Body of pancreas (tissue), 4 donors: Measurements from ENCODE around the gene SYCP2. TPM values are rescaled to one million over a fixed set of nuclear protein-coding genes. Genes with fewer than 3 reads are reported as not detected.

Experiments
- ATAC-seq: fragments of 150-250 bp; one replicate; pipeline ENCODE4 v1.9.1; 2016
- DNase-seq, 4 donors: peaks; one replicate each; pipeline ENCODE4 v3.0.0-alpha.2; 2019
- H3K27ac ChIP-seq, 4 donors: fragments of 200-600 bp; sonication (generic); 1 replicate in 3 of 4; 2 replicates in 1 of 4; pipeline versions ENCODE4 v1.5.1 to v1.6.1; 2016 to 2019; ENCODE audit warnings: mild to moderate bottlenecking in 1 of 4, mixed read lengths in 1 of 4, moderate library complexity in 1 of 4
- H3K27me3 ChIP-seq, 2 donors: fragments of 200-600 bp; sonication (generic); one replicate each; pipeline ENCODE4 v1.6.0; 2016; ENCODE audit warnings: mild to moderate bottlenecking in 1 of 2
- H3K36me3 ChIP-seq, 2 donors: fragments of 200-600 bp; sonication (generic); replicated peaks in 1 of 2; 2 replicates each; pipeline ENCODE4 v1.5.1; 2016; ENCODE audit warnings: low read depth in 2 of 2; ENCODE audit not compliant: insufficient read depth in 1 of 2
- H3K4me1 ChIP-seq: fragments of 200-600 bp; sonication (generic); one replicate; pipeline ENCODE4 v1.6.0; 2016
- H3K4me3 ChIP-seq, 2 donors: fragments of 200-600 bp; sonication (generic); 1 replicate in 1 of 2; 2 replicates in 1 of 2; pipeline ENCODE4 v1.5.1; 2016 to 2019
- H3K9me3 ChIP-seq, 3 donors: fragments of 200-600 bp; sonication (generic); 1 replicate in 2 of 3; 2 replicates in 1 of 3; pipeline ENCODE4 v1.5.1; 2016
- CTCF ChIP-seq, 7 experiments: fragments of 450-650 bp in 4 of 7; fragments of 200-600 bp in 3 of 7; sonication (generic) in 3 of 7; IDR thresholded peaks; one replicate each; pipeline ENCODE4 v1.5.1; 2016 to 2019; ENCODE audit warnings: antibody characterized with exemption in 7 of 7
- POLR2A ChIP-seq, 3 donors: fragments of 450-650 bp; IDR thresholded peaks; one replicate each; pipeline ENCODE4 v1.6.1; 2016; ENCODE audit warnings: antibody characterized with exemption in 3 of 3, mild to moderate bottlenecking in 2 of 3
- WGBS, 2 donors: methylation state at CpG; one replicate each; pipeline ENCODE4 v1.1.5; 2017; 5-methylcytosine and 5-hydroxymethylcytosine counted together
- intact Hi-C: fragments of 100-400 bp; cut with DNase I; formaldehyde crosslinking; loops from one replicate; pipeline ENCODE4 v1.15.1; 2023
- total RNA-seq, 2 donors: library from RNA; depleted of rRNA; stranded (reverse); fragments of >200 nt; gene quantifications; one replicate each; pipeline ENCODE4 v1.1.0, GENCODE V29; 2016

Gene SYCP2
- total RNA-seq, 2 donors from 2014 or later, result 3.6 to 15.3 TPM

DNA sequence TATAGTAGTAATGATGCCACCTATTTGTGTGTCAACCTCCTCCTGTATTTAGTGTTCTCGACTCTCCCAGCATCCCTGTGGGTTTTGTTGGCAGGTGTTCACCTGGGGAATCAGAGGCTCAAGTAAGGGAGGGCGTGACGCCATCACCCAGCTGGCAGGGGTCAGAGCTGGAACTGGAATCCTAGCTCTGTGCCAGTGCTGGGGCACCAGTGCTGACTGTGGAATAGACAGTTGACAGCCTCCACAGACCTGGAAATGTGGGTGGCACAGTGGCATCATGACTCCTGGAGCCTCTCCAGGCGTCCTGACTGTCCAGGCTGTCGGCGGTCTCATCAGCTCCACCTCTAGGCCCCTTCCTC lies 102.8 kb downstream of the SYCP2 start:
- H3K4me1 ChIP-seq, result no peaks in the 10 kb centered on the region
- ATAC-seq (no peak), DNase-seq (no peak)
- no peak overlapping the region for H3K4me3 ChIP-seq
- WGBS, 2 donors, result 24 to 39% methylated on average over 4 to 6 of the region's 6 CpGs
- H3K9me3 ChIP-seq, result no peaks in the 10 kb centered on the region
- intact Hi-C loops, result no loop called here
- TF ChIP-seq CTCF (IDR thresholded peaks at IDR 0.05) (no peak), POLR2A (IDR thresholded peaks at IDR 0.05) (no peak)
- H3K27me3 ChIP-seq, result no peaks in the 10 kb centered on the region
- no peaks in the 10 kb centered on the region for H3K36me3 ChIP-seq
- no peak overlapping the region for H3K27ac ChIP-seq

- 51 to 59% methylated on average over 12 of the region's 12 CpGs for WGBS, 2 donors
- Histone ChIP-seq H3K36me3 (no peaks in the 10 kb centered on the region), H3K4me3 (no peak overlapping the region), H3K4me1 (peaks cover 6% of the 10 kb centered on the region), H3K27ac (no peak overlapping the region), H3K27me3 (no peaks in the 10 kb centered on the region), H3K9me3 (no peaks in the 10 kb centered on the region)
- intact Hi-C loops, result no loop called here
- ATAC-seq (no peak), DNase-seq (no peak)
- TF ChIP-seq POLR2A (IDR thresholded peaks at IDR 0.05) (no peak), CTCF (IDR thresholded peaks at IDR 0.05) (no peak)
Measured at GRCh38 chr20:59829786-59830664, 103.4 kb downstream of the SYCP2 start.

DNA sequence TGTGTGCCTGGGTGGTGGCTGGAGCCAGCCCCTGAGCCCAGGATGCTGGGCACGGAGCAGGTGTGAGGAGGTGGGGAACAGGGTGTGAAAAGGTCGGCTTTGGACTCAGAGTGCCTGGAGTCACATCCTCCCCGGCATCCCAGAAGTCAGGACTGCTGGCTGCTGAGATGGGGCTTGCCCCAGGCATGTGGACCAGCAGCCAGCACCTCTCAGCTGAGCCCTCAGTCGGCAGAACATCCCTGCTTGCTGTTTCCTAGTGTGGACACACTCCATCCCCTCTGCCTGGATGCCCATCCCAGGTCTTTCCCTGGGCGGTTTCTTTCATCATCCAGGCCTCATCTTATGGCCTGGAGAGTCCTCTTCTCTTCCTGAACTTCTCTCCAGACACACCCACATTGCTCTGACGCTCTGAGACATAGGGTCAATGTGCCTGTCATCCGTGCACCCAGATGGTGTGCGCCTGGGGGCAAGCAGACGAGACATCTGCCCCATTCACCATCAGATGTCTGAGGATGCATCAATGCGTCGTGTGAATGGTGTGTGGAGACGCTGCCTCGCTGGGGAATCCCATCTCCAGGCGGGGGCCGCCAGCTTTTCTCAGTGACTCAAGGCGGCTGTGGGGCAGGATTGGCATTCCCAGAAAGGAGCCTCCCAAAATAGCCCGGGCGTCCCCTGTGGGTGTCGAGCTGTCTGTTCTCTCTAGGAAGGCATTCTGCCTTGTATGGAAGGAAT lies 104.2 kb downstream of the SYCP2 start:
- H3K4me3 ChIP-seq, result no peak overlapping the region
- no peak for DNase-seq
- H3K4me1 ChIP-seq, result peaks cover 10% of the 10 kb centered on the region
- H3K36me3 ChIP-seq, result no peaks in the 10 kb centered on the region
- H3K9me3 ChIP-seq, result no peaks in the 10 kb centered on the region
- intact Hi-C loops, result no loop called here
- WGBS, 2 donors, result 55 to 58% methylated on average over 8 to 19 of the region's 19 CpGs
- no peaks in the 10 kb centered on the region for H3K27me3 ChIP-seq
- TF ChIP-seq POLR2A (IDR thresholded peaks at IDR 0.05) (no peak), CTCF (IDR thresholded peaks at IDR 0.05) (no peak)
- no peak overlapping the region for H3K27ac ChIP-seq
- no peak for ATAC-seq

- intact Hi-C loops, result no loop called here
- ATAC-seq, result no peak
- WGBS, 2 donors, result 69 to 74% methylated on average over 15 of the region's 15 CpGs
Measured at GRCh38 chr20:59828125-59829053, 105.0 kb downstream of the SYCP2 start.

More at GRCh38 chr20:59828125-59829053, 105.0 kb downstream of the SYCP2 start:
- Histone ChIP-seq H3K36me3 (no peaks in the 10 kb centered on the region), H3K9me3 (no peaks in the 10 kb centered on the region), H3K27me3 (no peaks in the 10 kb centered on the region), H3K4me3 (no peak overlapping the region), H3K4me1 (peaks cover 10% of the 10 kb centered on the region), H3K27ac (no peak overlapping the region)
- DNase-seq, result no peak
- no peak for TF ChIP-seq POLR2A (IDR thresholded peaks at IDR 0.05)
- TF ChIP-seq CTCF (IDR thresholded peaks at IDR 0.05), result no peak
